Keratinocyte (primary cell): ENCODE results near the gene PER1. TPM values are rescaled to one million over a fixed set of nuclear protein-coding genes. Genes with fewer than 3 reads are reported as not detected.

Experiments
- DNase-seq: peaks from one replicate; pipeline ENCODE4 v3.0.0-alpha.2; 2011; ENCODE audit warnings: low read depth, missing footprints, low spot score
- FAIRE-seq: peaks from 2 replicates; lab custom pipeline; 2011; peaks lifted over from hg19 to GRCh38; lab: Jason Lieb, UNC
- H2AFZ ChIP-seq: 2 replicates; pipeline ENCODE4 v1.6.0; 2012; ENCODE audit warnings: low read length, control low read depth, inconsistent platforms; ENCODE audit not compliant: control insufficient read depth
- H3K27ac ChIP-seq: 2 replicates; pipeline ENCODE4 v1.5.1; 2011; ENCODE audit warnings: low read length; ENCODE audit not compliant: control insufficient read depth, insufficient read depth
- H3K27me3 ChIP-seq: 3 replicates; pipeline ENCODE4 v1.6.0; 2011; ENCODE audit warnings: low read length; ENCODE audit not compliant: control insufficient read depth, insufficient read depth; ENCODE audit errors: extremely low read depth
- H3K36me3 ChIP-seq, 2 experiments: 2 replicates in 1 of 2; 3 replicates in 1 of 2; pipeline ENCODE4 v1.5.1; 2011; ENCODE audit warnings: low read length in 2 of 2, mild to moderate bottlenecking in 1 of 2; ENCODE audit not compliant: control insufficient read depth in 2 of 2, insufficient read depth in 2 of 2; ENCODE audit errors: extremely low read depth in 1 of 2
- H3K4me1 ChIP-seq: 3 replicates; pipeline ENCODE4 v1.5.1; 2011; ENCODE audit warnings: low read length; ENCODE audit not compliant: control insufficient read depth, insufficient read depth; ENCODE audit errors: extremely low read depth
- H3K4me2 ChIP-seq: 3 replicates; pipeline ENCODE4 v1.6.0; 2011; ENCODE audit warnings: low read depth, low read length; ENCODE audit not compliant: control insufficient read depth, insufficient read depth; ENCODE audit errors: extremely low read depth
- H3K4me3 ChIP-seq, 3 experiments: fragments of 200-600 bp in 1 of 3; sonication (generic) in 1 of 3; 2 replicates in 2 of 3; 3 replicates in 1 of 3; pipeline ENCODE4 v1.5.1; 2011 to 2016; ENCODE audit warnings: low read length in 3 of 3, mild to moderate bottlenecking in 3 of 3, control low read depth in 2 of 3, inconsistent platforms in 1 of 3, low read depth in 1 of 3, mixed read lengths in 1 of 3, mixed run types in 1 of 3, moderate library complexity in 1 of 3; ENCODE audit not compliant: control insufficient read depth in 2 of 3, insufficient read depth in 2 of 3; ENCODE audit errors: extremely low read depth in 1 of 3
- H3K79me2 ChIP-seq: 2 replicates; pipeline ENCODE4 v1.6.0; 2012; ENCODE audit warnings: low read length; ENCODE audit not compliant: control insufficient read depth, insufficient read depth
- H3K9ac ChIP-seq: 3 replicates; pipeline ENCODE4 v1.6.0; 2011; ENCODE audit warnings: low read length; ENCODE audit not compliant: control insufficient read depth, insufficient read depth; ENCODE audit errors: extremely low read depth
- H3K9me1 ChIP-seq: 3 replicates; pipeline ENCODE4 v1.6.0; 2011; ENCODE audit warnings: low read length; ENCODE audit not compliant: control insufficient read depth, insufficient read depth; ENCODE audit errors: extremely low read depth
- H3K9me3 ChIP-seq: 2 replicates; pipeline ENCODE4 v1.5.1; 2012; ENCODE audit warnings: low read depth, low read length; ENCODE audit not compliant: control insufficient read depth
- H4K20me1 ChIP-seq: 3 replicates; pipeline ENCODE4 v1.6.0; 2011; ENCODE audit warnings: low read length; ENCODE audit not compliant: control insufficient read depth, insufficient read depth; ENCODE audit errors: extremely low read depth
- EZH2 ChIP-seq: IDR thresholded peaks from one replicate; pipeline ENCODE4 v1.6.1; 2012; ENCODE audit warnings: inconsistent platforms, mild to moderate bottlenecking, low read length, moderate library complexity
- dilution Hi-C: fragments of 300-500 bp; cut with MboI; formaldehyde crosslinking; loops from one replicate; pipeline ENCODE4 v1.7.0; 2020; ENCODE audit warnings: low sequenced_read_pairs; ENCODE audit not compliant: extremely low pct_ligation_motif_present
- polyA plus RNA-seq, 5 experiments: library from polyadenylated mRNA; depleted of rRNA in 3 of 5; stranded (reverse) in 3 of 5; stranded (forward) in 1 of 5; unstranded in 1 of 5; fragments of >200 nt; gene quantifications; 1 replicate in 1 of 5; 2 replicates in 3 of 5; 3 replicates in 1 of 5; pipeline versions ENCODE4 v1.2.1 to v1.2.3, GENCODE V29; 2011 to 2012; ENCODE audit warnings: missing spikeins in 2 of 5, low read depth in 1 of 5, low replicate concordance in 1 of 5
- TF ChIP-seq, protein P1 (sequence below), 3 experiments: IDR thresholded peaks in 1 of 3; conservative IDR thresholded peaks in 1 of 3; optimal IDR thresholded peaks in 1 of 3; 2 replicates in 2 of 3; 3 replicates in 1 of 3; pipeline versions ENCODE3 to v1.5.1; 2011; ENCODE audit warnings: low read length in 3 of 3, mild to moderate bottlenecking in 3 of 3, moderate library complexity in 2 of 3, control low read depth in 1 of 3, inconsistent platforms in 1 of 3; ENCODE audit not compliant: insufficient read depth in 2 of 3; ENCODE audit errors: extremely low read depth in 1 of 3

PER1 gene
- polyA plus RNA-seq, 1 donor (not counting 4 experiments of a cell fraction or from before 2014, with no cell fraction given): 15.1 TPM

DNA sequence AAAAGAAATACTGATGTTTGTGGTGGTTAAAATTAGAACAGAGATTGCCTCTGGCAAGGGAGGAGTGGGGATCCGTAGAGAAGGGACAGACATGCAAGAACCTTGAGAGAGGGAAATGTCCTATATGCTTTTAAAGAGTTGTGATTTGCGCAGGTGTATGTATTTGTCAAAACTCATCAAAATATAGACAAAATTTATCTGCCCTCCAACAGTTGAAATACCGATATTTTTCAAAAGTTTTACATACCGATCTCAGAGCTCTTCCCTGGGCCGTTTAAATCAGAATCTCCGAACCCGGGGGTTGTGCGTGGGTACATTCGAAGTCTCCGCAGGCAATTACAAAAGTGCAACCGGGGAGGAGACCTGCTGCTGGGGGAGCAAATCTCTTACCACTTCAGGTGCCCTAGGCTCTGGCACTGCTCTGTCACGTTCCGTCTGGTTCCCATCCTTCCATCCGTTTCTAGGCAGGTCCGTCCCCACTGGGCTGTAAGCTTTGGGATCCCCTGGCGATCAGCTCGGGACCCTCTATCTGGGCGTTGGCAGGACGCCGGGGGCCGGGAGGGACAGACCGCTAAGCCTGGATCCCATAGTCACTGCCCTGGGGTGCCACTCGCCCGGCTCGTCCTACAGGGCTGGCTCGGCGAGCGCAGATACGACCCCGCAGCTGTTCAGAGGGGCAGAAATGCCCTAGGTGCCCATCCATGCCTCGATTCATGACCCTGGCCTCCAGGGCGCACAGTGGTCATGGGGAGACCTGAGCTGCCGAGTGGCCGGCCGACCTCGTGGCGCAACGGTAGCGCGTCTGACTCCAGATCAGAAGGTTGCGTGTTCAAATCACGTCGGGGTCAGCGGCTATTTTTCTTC, 33.6 kb upstream of the PER1 start:
- peak overlapping the region; percentile 75 for H3K4me2 ChIP-seq
- H3K9ac ChIP-seq: peak overlapping the region; percentile 83
- no peaks in the 10 kb centered on the region for H3K9me3 ChIP-seq
- no peaks in the 10 kb centered on the region for H3K36me3 ChIP-seq
- dilution Hi-C loops: no loop called here
- TF ChIP-seq EZH2: no peak
- TF ChIP-seq, protein P1, sequence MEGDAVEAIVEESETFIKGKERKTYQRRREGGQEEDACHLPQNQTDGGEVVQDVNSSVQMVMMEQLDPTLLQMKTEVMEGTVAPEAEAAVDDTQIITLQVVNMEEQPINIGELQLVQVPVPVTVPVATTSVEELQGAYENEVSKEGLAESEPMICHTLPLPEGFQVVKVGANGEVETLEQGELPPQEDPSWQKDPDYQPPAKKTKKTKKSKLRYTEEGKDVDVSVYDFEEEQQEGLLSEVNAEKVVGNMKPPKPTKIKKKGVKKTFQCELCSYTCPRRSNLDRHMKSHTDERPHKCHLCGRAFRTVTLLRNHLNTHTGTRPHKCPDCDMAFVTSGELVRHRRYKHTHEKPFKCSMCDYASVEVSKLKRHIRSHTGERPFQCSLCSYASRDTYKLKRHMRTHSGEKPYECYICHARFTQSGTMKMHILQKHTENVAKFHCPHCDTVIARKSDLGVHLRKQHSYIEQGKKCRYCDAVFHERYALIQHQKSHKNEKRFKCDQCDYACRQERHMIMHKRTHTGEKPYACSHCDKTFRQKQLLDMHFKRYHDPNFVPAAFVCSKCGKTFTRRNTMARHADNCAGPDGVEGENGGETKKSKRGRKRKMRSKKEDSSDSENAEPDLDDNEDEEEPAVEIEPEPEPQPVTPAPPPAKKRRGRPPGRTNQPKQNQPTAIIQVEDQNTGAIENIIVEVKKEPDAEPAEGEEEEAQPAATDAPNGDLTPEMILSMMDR (optimal IDR thresholded peaks at IDR 0.05 in 1 of 3, IDR thresholded peaks at IDR 0.05 in 1 of 3, conservative IDR thresholded peaks at IDR 0.05 in 1 of 3; ENCODE audit: extremely low read depth in 1 of 3, insufficient read depth in 2 of 3, low read length in 3 of 3): no peak
- no peaks in the 10 kb centered on the region for H3K9me1 ChIP-seq
- H3K27me3 ChIP-seq: no peaks in the 10 kb centered on the region
- peaks cover 14% of the 10 kb centered on the region for H3K79me2 ChIP-seq
- peaks cover 24% of the 10 kb centered on the region for H3K4me1 ChIP-seq
- peak overlapping the region; percentile 68 to 93 (median 93) for H3K4me3 ChIP-seq
- peak overlapping the region; percentile 88 for H2AFZ ChIP-seq
- peak overlapping the region; percentile 64 for H3K27ac ChIP-seq
- FAIRE-seq: no peak
- no peaks in the 10 kb centered on the region for H4K20me1 ChIP-seq
- DNase-seq: no peak

DNA sequence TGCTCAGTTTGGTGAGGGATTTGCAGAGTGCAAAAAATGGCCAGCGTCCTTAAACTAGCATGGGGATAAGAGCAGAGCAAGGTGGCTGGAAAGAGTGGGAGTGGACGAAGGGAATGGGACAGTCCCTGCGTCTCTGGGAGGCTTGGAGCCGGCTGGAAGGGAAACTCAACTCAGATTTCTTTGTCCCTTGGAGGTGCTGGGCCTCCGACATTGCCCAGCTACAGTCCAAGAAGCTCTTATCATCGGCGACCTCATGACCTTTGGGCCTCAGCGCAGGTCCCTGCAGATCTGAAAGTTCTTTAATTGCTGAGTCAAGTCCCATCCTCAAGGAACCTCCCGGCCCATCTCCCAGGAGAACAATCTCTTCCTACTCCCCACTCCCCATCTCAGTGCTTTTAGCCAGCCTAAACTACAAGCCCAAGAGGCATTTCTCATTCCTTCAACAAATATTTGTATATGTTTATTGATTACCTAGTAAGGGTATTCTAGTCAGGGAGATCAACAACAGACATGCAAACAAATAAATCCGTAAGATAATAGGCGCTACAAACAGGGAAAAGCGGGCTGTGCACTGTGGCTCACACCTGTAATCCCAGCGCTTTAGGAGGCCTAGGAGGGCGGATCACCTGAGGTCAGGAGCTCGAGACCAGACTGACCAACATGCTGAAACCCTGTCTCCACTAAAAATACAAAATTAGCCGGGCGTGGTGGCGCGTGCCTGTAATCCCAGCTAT, 25.0 kb upstream of the PER1 start:
- H3K9me3 ChIP-seq: no peaks in the 10 kb centered on the region
- H3K79me2 ChIP-seq: peaks cover 6% of the 10 kb centered on the region
- peak overlapping the region; percentile 94 for H3K4me2 ChIP-seq
- peaks cover 20% of the 10 kb centered on the region for H3K4me1 ChIP-seq
- no peak for FAIRE-seq
- no peak overlapping the region for H3K27ac ChIP-seq
- H4K20me1 ChIP-seq: no peaks in the 10 kb centered on the region
- TF ChIP-seq, protein P1 (optimal IDR thresholded peaks at IDR 0.05 in 1 of 3, IDR thresholded peaks at IDR 0.05 in 1 of 3, conservative IDR thresholded peaks at IDR 0.05 in 1 of 3; ENCODE audit: extremely low read depth in 1 of 3, insufficient read depth in 2 of 3, low read length in 3 of 3): no peak
- no peak for TF ChIP-seq EZH2
- peak overlapping the region; percentile 85 for H3K9ac ChIP-seq
- no peak for DNase-seq
- dilution Hi-C loops: no loop called here
- peak overlapping the region in 2 of 3 experiments; percentile 77 to 80 for H3K4me3 ChIP-seq
- no peaks in the 10 kb centered on the region for H3K27me3 ChIP-seq
- no peaks in the 10 kb centered on the region for H3K36me3 ChIP-seq
- peak overlapping the region; percentile 88 for H2AFZ ChIP-seq
- H3K9me1 ChIP-seq: no peaks in the 10 kb centered on the region
